GM20000 (cell line): ENCODE measurements around the gene CDH22.

Experiments
- DNase-seq: peaks from one replicate; pipeline ENCODE4 v3.0.0; 2012; ENCODE audit warnings: low spot score
- TF ChIP-seq, protein P1 (sequence below): IDR thresholded peaks from 2 replicates; pipeline ENCODE4 v1.5.1; 2012; ENCODE audit warnings: mild to moderate bottlenecking, control low read depth; ENCODE audit errors: extremely low read depth, missing control alignments

The CDH22 gene

DNA sequence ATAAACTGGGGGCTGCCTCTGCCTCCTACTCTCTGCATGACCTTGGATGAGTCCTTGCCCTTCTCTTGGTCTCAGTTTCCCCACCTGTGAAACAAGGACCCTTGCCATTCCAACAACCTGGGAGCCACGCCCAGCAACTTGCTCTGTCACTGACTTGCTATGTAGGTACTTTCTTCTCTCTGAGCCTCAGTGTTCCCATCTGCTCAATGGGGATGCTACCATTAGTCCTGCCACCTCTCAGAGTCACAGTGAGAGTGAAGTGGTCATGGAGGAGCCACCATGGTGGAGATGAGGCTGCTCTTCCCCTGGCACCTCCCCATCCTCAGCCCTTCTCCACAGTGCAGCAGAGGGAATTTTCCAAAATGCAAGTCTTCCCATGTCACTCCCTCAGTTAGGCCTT is 70.6 kb downstream of the CDH22 start:
- no peak for DNase-seq
- TF ChIP-seq, protein P1, sequence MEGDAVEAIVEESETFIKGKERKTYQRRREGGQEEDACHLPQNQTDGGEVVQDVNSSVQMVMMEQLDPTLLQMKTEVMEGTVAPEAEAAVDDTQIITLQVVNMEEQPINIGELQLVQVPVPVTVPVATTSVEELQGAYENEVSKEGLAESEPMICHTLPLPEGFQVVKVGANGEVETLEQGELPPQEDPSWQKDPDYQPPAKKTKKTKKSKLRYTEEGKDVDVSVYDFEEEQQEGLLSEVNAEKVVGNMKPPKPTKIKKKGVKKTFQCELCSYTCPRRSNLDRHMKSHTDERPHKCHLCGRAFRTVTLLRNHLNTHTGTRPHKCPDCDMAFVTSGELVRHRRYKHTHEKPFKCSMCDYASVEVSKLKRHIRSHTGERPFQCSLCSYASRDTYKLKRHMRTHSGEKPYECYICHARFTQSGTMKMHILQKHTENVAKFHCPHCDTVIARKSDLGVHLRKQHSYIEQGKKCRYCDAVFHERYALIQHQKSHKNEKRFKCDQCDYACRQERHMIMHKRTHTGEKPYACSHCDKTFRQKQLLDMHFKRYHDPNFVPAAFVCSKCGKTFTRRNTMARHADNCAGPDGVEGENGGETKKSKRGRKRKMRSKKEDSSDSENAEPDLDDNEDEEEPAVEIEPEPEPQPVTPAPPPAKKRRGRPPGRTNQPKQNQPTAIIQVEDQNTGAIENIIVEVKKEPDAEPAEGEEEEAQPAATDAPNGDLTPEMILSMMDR, result no peak

DNA sequence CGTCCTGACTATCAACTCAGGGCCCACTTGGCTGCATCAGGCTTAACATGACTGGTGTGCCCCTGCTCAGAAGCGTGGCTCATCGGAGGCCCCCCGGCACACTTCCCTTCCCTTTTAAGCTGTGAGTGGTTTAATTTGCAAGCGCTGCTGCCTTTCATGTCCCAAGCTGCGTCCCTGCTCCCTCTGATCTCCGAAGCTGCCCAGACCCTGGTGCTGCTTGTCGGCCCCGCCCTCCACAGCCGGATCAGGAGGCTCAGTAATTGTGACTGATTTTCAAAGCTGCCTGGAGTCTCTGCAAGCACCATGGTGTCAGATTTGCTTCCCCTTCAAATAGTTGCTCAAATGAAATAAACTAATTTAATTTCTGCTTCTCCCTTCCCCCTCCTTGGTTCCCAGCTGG is 71.1 kb downstream of the CDH22 start:
- DNase-seq, result no peak
- TF ChIP-seq, protein P1, result no peak

DNA sequence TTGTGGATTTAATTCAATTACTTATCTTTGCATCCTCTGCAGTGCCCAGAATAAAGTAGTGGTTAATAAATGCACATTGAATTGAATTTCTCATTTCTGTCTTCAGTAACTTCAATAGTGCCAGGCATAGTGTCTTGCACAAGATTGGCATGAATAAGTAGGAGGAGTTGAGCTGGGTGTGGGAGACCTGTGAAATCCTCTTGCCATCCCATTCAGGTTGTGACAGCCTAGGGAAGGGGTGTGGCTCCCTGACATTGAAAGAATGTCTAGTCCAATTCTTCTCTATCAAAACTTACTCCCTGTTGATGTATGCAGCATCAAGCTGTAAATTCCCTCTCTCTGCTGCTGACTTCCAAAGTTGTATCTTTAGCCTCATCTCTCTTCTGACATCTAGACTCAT is 73.2 kb downstream of the CDH22 start:
- DNase-seq, result no peak
- TF ChIP-seq, protein P1, result no peak

DNA sequence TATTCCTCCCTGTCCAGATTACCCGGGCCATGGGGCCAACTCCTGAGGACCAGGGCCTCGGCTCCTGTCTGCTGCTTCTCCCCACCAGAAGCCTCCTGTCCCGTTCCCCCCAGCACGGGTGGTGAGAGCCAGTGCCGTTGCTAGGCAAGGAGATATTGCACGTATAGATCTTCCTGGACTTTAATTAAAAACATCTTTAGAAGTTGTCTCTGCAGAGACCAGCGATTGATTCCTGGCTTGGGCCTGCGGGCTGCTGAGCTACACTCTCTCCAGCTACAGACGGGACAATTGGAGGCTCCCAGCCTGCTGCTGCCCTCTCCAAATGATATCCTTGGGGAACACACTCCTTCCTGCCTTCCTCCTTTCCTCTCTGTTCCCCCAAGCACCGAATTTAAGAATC is 74.6 kb downstream of the CDH22 start:
- TF ChIP-seq, protein P1, result no peak

DNA sequence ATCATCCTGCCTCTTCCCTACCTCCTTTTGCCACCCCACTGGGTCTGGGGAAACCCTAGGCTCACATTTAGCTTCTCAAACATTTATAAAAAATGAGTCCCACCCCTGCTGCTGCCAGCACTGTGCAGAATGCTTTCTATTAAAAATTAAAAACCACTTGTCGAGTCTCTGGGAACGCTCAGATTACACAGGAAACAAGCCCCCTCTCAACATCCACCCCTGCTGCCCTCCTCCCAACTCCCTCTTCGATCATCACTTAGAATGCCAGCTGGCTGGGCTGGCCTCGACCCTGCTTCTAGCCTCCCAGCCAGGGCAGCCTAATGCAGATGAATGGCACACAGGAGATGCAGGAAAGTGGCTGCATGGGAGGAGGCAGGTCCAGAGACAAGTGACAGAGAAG is 75.8 kb downstream of the CDH22 start:
- no peak for DNase-seq
- TF ChIP-seq, protein P1, result no peak

More for the DNA sequence above, 74.6 kb downstream of the CDH22 start:
- DNase-seq, result no peak

DNA sequence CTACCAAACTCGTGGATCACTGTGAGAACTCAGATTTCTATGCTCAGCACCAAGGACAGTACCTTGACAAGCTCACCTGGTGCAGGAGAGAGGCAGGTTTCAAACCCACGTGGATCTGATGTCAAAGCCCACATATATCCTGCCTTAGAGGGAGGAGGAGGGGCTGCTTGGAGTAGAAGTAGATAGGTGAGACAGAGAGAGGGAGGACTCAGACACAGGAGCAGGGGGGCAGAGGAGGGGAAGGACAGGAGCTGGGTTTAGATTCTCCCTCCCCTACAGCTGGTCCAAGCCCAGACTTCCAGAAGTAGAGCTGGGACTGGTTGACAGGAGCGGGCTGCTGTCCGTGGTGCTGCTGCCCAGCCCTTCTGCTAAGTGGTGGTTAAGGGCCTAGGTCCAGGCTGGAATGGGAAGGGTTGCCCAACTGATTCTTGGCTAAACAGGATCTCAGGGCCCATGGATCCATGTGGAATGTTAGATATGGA is 77.5 kb downstream of the CDH22 start:
- no peak for DNase-seq
- TF ChIP-seq, protein P1, result no peak

DNA sequence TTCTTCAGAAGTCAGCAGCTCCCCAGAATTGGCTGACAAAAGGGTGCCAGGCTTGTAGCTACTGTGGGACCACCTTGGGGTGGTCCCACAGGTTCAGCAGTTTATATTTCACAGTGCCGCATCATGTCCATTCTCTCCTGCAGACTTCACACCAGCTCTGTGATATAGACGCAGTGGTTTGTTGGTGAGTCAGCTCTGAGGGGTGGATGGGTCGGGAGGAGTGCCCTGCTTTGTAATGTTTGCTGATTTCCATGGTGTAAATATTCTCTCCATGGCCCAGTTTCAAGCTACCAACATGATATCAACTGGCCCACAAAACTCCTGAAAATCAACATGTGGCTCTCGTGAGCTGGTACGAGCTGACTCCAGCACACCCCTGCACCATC is 78.2 kb downstream of the CDH22 start:
- no peak for DNase-seq
- TF ChIP-seq, protein P1, result no peak
